Measurements from ENCODE around the gene CDCA3.

- TF ChIP-seq POLR2A (IDR thresholded peaks at IDR 0.05): no peak
- TF ChIP-seq, protein P1, sequence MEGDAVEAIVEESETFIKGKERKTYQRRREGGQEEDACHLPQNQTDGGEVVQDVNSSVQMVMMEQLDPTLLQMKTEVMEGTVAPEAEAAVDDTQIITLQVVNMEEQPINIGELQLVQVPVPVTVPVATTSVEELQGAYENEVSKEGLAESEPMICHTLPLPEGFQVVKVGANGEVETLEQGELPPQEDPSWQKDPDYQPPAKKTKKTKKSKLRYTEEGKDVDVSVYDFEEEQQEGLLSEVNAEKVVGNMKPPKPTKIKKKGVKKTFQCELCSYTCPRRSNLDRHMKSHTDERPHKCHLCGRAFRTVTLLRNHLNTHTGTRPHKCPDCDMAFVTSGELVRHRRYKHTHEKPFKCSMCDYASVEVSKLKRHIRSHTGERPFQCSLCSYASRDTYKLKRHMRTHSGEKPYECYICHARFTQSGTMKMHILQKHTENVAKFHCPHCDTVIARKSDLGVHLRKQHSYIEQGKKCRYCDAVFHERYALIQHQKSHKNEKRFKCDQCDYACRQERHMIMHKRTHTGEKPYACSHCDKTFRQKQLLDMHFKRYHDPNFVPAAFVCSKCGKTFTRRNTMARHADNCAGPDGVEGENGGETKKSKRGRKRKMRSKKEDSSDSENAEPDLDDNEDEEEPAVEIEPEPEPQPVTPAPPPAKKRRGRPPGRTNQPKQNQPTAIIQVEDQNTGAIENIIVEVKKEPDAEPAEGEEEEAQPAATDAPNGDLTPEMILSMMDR (IDR thresholded peaks at IDR 0.05): no peak
Observed at GRCh38 chr12:6884539-6884938, 33.5 kb upstream of the CDCA3 start.

All from lower leg skin (tissue), 3 donors.